PC-3 (cell line): Measurements from ENCODE around the gene SLC35F3. TPM values are rescaled to one million over a fixed set of nuclear protein-coding genes. Genes with fewer than 3 reads are reported as not detected.

Experiments
- ATAC-seq: fragments of 200-7000 bp; cut with Tn5 transposase; 2 replicates; pipeline ENCODE4 v1.9.1; 2020; ENCODE audit warnings: mild to moderate bottlenecking, moderate library complexity
- BruUV-seq: library from RNA; stranded (reverse); fragments of 400-500 nt; replicated peaks from 2 replicates; lab custom pipeline; 2021; lab: Mats Ljungman, UMichigan
- CTCF ChIA-PET: fragments of 300-600 bp; sonication (Branson Sonifier 250); formaldehyde crosslinking; loops from one replicate; lab custom pipeline; 2022; ENCODE audit warnings: antibody characterized with exemption; lab: Charles Lee
- POLR2A ChIA-PET: fragments of 300-600 bp; sonication (Branson Sonifier 250); formaldehyde crosslinking; loops from one replicate; lab custom pipeline; 2022; ENCODE audit warnings: antibody characterized with exemption; ENCODE audit not compliant: unreplicated experiment; lab: Charles Lee
- DNase-seq: peaks from one replicate; pipeline ENCODE4 v3.0.0-alpha.2; 2015
- H2AFZ ChIP-seq: fragments of 300-600 bp; sonication (generic); 2 replicates; pipeline ENCODE4 v1.6.0; 2016; ENCODE audit warnings: antibody characterized with exemption, low read length
- H3F3A ChIP-seq: fragments of 300-600 bp; sonication (generic); one replicate; pipeline ENCODE4 v1.6.0; 2017; ENCODE audit warnings: antibody characterized with exemption, low read length, control low read depth, mild to moderate bottlenecking; ENCODE audit not compliant: unreplicated experiment
- H3K27ac ChIP-seq: fragments of 300-600 bp; sonication (generic); 2 replicates; pipeline ENCODE4 v1.5.1; 2016; ENCODE audit warnings: mild to moderate bottlenecking, low read length
- H3K27me3 ChIP-seq: fragments of 300-600 bp; sonication (generic); 2 replicates; pipeline ENCODE4 v1.6.1; 2016; ENCODE audit warnings: low read length, mixed read lengths
- H3K36me3 ChIP-seq: fragments of 300-600 bp; sonication (generic); 2 replicates; pipeline ENCODE4 v1.6.1; 2016; ENCODE audit warnings: low read depth, mixed run types, low read length, mixed read lengths
- H3K4me1 ChIP-seq: fragments of 300-600 bp; sonication (generic); 2 replicates; pipeline ENCODE4 v1.5.1; 2016; ENCODE audit warnings: low read length; ENCODE audit not compliant: insufficient read depth
- H3K4me2 ChIP-seq: fragments of 300-600 bp; sonication (generic); 2 replicates; pipeline ENCODE4 v1.6.0; 2016; ENCODE audit warnings: low read length
- H3K4me3 ChIP-seq: fragments of 300-600 bp; sonication (generic); 2 replicates; pipeline ENCODE4 v1.5.1; 2016; ENCODE audit warnings: mild to moderate bottlenecking, low read length, mixed read lengths
- H3K79me2 ChIP-seq: fragments of 300-600 bp; sonication (generic); 2 replicates; pipeline ENCODE4 v1.6.1; 2017; ENCODE audit warnings: low read length, mixed read lengths
- H3K9ac ChIP-seq: fragments of 300-600 bp; sonication (generic); 2 replicates; pipeline ENCODE4 v1.6.0; 2016; ENCODE audit warnings: mild to moderate bottlenecking, low read length
- H3K9me2 ChIP-seq: fragments of 300-600 bp; sonication (generic); replicated peaks from 2 replicates; pipeline ENCODE4 v1.6.1; 2016; ENCODE audit warnings: mixed run types, low read length, mixed read lengths
- H3K9me3 ChIP-seq: fragments of 300-600 bp; sonication (generic); 2 replicates; pipeline ENCODE4 v1.6.1; 2016; ENCODE audit warnings: low read length, mixed read lengths
- H4K20me1 ChIP-seq: fragments of 300-600 bp; sonication (generic); 2 replicates; pipeline ENCODE4 v1.6.1; 2016; ENCODE audit warnings: low read length, mixed read lengths
- EZH2 ChIP-seq: fragments of 300-600 bp; sonication (generic); IDR thresholded peaks from one replicate; pipeline ENCODE4 v1.6.1; 2017; ENCODE audit warnings: antibody characterized with exemption, mild to moderate bottlenecking, low read length; ENCODE audit not compliant: unreplicated experiment
- EZH2phosphoT487 ChIP-seq: fragments of 300-600 bp; sonication (generic); IDR thresholded peaks from 2 replicates; pipeline ENCODE4 v1.6.1; 2018; ENCODE audit warnings: mild to moderate bottlenecking, antibody characterized with exemption, low read length, borderline replicate concordance
- intact Hi-C: fragments of 100-400 bp; cut with micrococcal nuclease; formaldehyde crosslinking; loops from 2 replicates; pipeline ENCODE4 v1.9.0; 2023
- total RNA-seq: library from RNA; depleted of rRNA; stranded (reverse); fragments of >200 nt; gene quantifications from 2 replicates; pipeline ENCODE4 v1.2.3, GENCODE V29; 2014
- TF ChIP-seq, protein P1 (sequence below): fragments of 300-600 bp; sonication (generic); conservative IDR thresholded peaks from 2 replicates; pipeline ENCODE4 v1.5.1; 2017; ENCODE audit warnings: antibody characterized with exemption, low read depth, mild to moderate bottlenecking, low read length

SLC35F3 gene
- total RNA-seq, 1 experiment from 2014 or later = 17.7 TPM

DNA sequence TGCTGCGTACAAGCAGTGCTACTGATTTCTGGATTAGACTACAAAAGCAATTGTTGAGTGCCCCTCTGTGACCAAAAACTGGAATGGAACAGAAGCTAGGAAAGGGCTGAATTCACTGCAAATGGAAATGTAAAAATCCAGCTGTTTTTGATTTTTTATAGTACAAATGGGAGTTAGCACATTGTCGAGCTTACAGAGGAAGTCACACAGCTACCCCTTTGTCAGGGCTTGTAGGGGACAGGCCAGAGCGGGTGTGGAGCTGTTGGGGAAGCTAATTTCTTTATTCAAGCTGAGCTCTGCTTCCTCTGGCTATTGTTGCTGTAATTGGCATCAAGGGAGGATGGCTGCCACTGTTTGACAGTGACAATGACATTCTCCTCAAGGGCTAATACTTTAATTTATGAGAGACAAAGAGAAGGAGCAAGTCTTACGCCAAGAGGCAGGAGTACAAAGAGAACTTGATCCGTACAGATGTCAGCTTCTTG is 96.1 kb downstream of the SLC35F3 start:
- Histone ChIP-seq H2AFZ (no peak overlapping the region), H3K4me2 (no peak overlapping the region)

DNA sequence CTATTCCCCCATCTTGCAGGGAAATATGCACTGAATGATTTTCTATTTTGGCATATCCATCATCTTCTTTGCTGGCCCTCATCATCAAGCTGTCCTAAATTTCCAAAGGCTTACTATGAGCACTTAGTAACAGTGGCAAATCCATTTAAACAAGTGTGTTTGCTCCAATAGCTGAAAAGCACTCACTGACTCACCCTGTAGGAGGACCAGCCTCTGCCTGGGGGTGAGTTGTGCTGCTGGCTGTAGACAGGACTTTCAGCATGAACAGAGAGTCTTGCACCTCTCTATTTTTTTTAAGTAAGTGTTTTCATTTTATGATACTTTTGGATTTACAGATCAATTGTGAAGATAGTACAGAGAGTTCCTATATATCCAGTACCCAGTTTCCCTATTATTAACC is 97.3 kb downstream of the SLC35F3 start:
- Histone ChIP-seq H3K9me3 (no peaks in the 10 kb centered on the region), H3K4me2 (no peak overlapping the region), H4K20me1 (no peaks in the 10 kb centered on the region), H3K9ac (no peak overlapping the region), H3K27ac (no peak overlapping the region), H3K27me3 (no peaks in the 10 kb centered on the region), H3K4me1 (peaks cover 10% of the 10 kb centered on the region; the same call in 1 of the 2 replicates), H3K36me3 (no peaks in the 10 kb centered on the region), H2AFZ (no peak overlapping the region), H3F3A (no peaks in the 10 kb centered on the region), H3K79me2 (peaks cover 32% of the 10 kb centered on the region), H3K9me2 (no peaks in the 10 kb centered on the region), H3K4me3 (no peak overlapping the region)
- POLR2A ChIA-PET = no interaction called here
- CTCF ChIA-PET = no interaction called here
- ATAC-seq (peak; percentile 96), DNase-seq (peak; percentile 69)
- TF ChIP-seq, protein P1, sequence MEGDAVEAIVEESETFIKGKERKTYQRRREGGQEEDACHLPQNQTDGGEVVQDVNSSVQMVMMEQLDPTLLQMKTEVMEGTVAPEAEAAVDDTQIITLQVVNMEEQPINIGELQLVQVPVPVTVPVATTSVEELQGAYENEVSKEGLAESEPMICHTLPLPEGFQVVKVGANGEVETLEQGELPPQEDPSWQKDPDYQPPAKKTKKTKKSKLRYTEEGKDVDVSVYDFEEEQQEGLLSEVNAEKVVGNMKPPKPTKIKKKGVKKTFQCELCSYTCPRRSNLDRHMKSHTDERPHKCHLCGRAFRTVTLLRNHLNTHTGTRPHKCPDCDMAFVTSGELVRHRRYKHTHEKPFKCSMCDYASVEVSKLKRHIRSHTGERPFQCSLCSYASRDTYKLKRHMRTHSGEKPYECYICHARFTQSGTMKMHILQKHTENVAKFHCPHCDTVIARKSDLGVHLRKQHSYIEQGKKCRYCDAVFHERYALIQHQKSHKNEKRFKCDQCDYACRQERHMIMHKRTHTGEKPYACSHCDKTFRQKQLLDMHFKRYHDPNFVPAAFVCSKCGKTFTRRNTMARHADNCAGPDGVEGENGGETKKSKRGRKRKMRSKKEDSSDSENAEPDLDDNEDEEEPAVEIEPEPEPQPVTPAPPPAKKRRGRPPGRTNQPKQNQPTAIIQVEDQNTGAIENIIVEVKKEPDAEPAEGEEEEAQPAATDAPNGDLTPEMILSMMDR = no peak
- TF ChIP-seq EZH2phosphoT487 = no peak
- TF ChIP-seq EZH2 = no peak
- intact Hi-C loops = no loop called here
- BruUV-seq = no TSS peak

More for the DNA sequence above, 96.1 kb downstream of the SLC35F3 start:
- no peaks in the 10 kb centered on the region for H3K9me2 ChIP-seq
- ChIA-PET POLR2A (no interaction called here), CTCF (interaction anchor here (0.6 kb wide), 1 partner anchor 9 kb away, joined by 3 read pairs; no protein-coding TSS in a partner anchor)
- no peak overlapping the region for H3K4me3 ChIP-seq
- DNase-seq = no peak
- intact Hi-C loops = no loop called here
- no peaks in the 10 kb centered on the region for H3K9me3 ChIP-seq
- no peaks in the 10 kb centered on the region for H3K27me3 ChIP-seq
- H3K79me2 ChIP-seq = peaks cover 41% of the 10 kb centered on the region
- H3K4me1 ChIP-seq = peaks cover 14% of the 10 kb centered on the region; the same call in 1 of the 2 replicates
- no peak for ATAC-seq
- no peaks in the 10 kb centered on the region for H3F3A ChIP-seq
- BruUV-seq = no TSS peak
- no peak overlapping the region for H3K27ac ChIP-seq
- no peak for TF ChIP-seq EZH2
- TF ChIP-seq, protein P1 = no peak
- no peak for TF ChIP-seq EZH2phosphoT487
- no peak overlapping the region for H3K9ac ChIP-seq
- H4K20me1 ChIP-seq = no peaks in the 10 kb centered on the region
- no peaks in the 10 kb centered on the region for H3K36me3 ChIP-seq

- CTCF ChIA-PET = interaction anchor here (0.6 kb wide), 1 partner anchor 96 kb away, joined by 3 read pairs; no protein-coding TSS in a partner anchor
- Histone ChIP-seq H3K9ac (no peak overlapping the region), H3F3A (no peaks in the 10 kb centered on the region), H3K4me1 (peaks cover 10% of the 10 kb centered on the region; the same call in 1 of the 2 replicates), H4K20me1 (no peaks in the 10 kb centered on the region), H3K9me2 (no peaks in the 10 kb centered on the region), H3K9me3 (no peaks in the 10 kb centered on the region), H3K27me3 (no peaks in the 10 kb centered on the region), H3K79me2 (peaks cover 14% of the 10 kb centered on the region), H2AFZ (no peak overlapping the region), H3K4me3 (no peak overlapping the region), H3K36me3 (peaks cover 11% of the 10 kb centered on the region), H3K4me2 (no peak overlapping the region), H3K27ac (no peak overlapping the region)
- ATAC-seq (no peak), DNase-seq (no peak)
- intact Hi-C loops = no loop called here
- BruUV-seq = no TSS peak
- POLR2A ChIA-PET = no interaction called here
- no peak for TF ChIP-seq EZH2phosphoT487
- TF ChIP-seq, protein P1 = no peak
- no peak for TF ChIP-seq EZH2
These were observed 100.1 kb downstream of the SLC35F3 start for GRCh38 chr1:234004591-234004990.
